K562 treated with DMSO at 1 percent for 48 hours (cell line): ENCODE results near the gene SKI. TPM values are rescaled to one million over a fixed set of nuclear protein-coding genes. Genes with fewer than 3 reads are reported as not detected.

Source experiments
- total RNA-seq: library from RNA; unstranded; fragments of 300-600 nt; gene quantifications from 2 replicates; pipeline ENCODE4 v1.2.3, GENCODE V29; 2022; ENCODE audit warnings: low replicate concordance; ENCODE audit errors: extremely low read depth

SKI gene
- total RNA-seq = not detected in 2 replicates

GRCh38 chr1:2228157-2228594 is at the start of gene SKI:
TSS of gene SKI (plus strand) at chr1:2228319. CDS start at chr1:2228767, 448 bp downstream.

GRCh38 chr1:2194319-2194897 is 33.7 kb upstream of the SKI start, which contains the start of gene FAAP20:
TSS of gene FAAP20 (minus strand) at chr1:2194772. CDS start at chr1:2194749, 23 bp downstream.

Other genes starting within 250 kb of the SKI start
- not detected in 2 replicates for gene CFAP74, start 224.5 kb upstream of the SKI start, total RNA-seq
- not detected in 2 replicates for gene GABRD, start 209.0 kb upstream of the SKI start, total RNA-seq
- not detected in 2 replicates for gene PRKCZ, start 177.9 kb upstream of the SKI start, total RNA-seq
- gene FAAP20, start 33.5 kb upstream of the SKI start, total RNA-seq = not detected in 2 replicates
- gene MORN1, start 163.2 kb downstream of the SKI start, total RNA-seq = not detected in 2 replicates
- not detected in 2 replicates for gene RER1, start 163.5 kb downstream of the SKI start, total RNA-seq
- gene PEX10, start 184.2 kb downstream of the SKI start, total RNA-seq = not detected in 2 replicates
- gene PLCH2, start 248.0 kb downstream of the SKI start, total RNA-seq = not detected in 2 replicates